Skeletal muscle tissue (tissue), 4 donors: Measurements from ENCODE around the gene TRIM23. TPM values are rescaled to one million over a fixed set of nuclear protein-coding genes. Genes with fewer than 3 reads are reported as not detected.

Experiments used
- H3K27ac ChIP-seq: one replicate; pipeline ENCODE4 v1.7.0; 2013; ENCODE audit warnings: mild to moderate bottlenecking, low read depth, low read length, inconsistent platforms
- H3K27me3 ChIP-seq, 3 donors: one replicate each; pipeline ENCODE4 v1.7.0; 2013; ENCODE audit warnings: low read length in 3 of 3; ENCODE audit not compliant: control insufficient read depth in 3 of 3, insufficient read depth in 3 of 3
- H3K36me3 ChIP-seq, 3 donors: one replicate each; pipeline ENCODE4 v1.7.0; 2013; ENCODE audit warnings: low read length in 3 of 3; ENCODE audit not compliant: control insufficient read depth in 3 of 3, insufficient read depth in 3 of 3
- H3K4me1 ChIP-seq, 3 donors: one replicate each; pipeline ENCODE4 v1.7.0; 2013; ENCODE audit warnings: low read length in 3 of 3, mild to moderate bottlenecking in 3 of 3; ENCODE audit not compliant: control insufficient read depth in 3 of 3, insufficient read depth in 3 of 3
- H3K4me3 ChIP-seq, 3 donors: one replicate each; pipeline ENCODE4 v1.7.0; 2013; ENCODE audit warnings: low read length in 3 of 3
- H3K9ac ChIP-seq, 3 donors: one replicate each; pipeline ENCODE4 v1.7.0; 2013; ENCODE audit warnings: low read length in 3 of 3, mild to moderate bottlenecking in 3 of 3, moderate library complexity in 2 of 3, low read depth in 1 of 3
- H3K9me3 ChIP-seq, 3 donors: one replicate each; pipeline ENCODE4 v1.7.0; 2013; ENCODE audit warnings: low read length in 3 of 3; ENCODE audit not compliant: control insufficient read depth in 3 of 3
- total RNA-seq: library from RNA; depleted of rRNA; stranded (reverse); fragments of >200 nt; gene quantifications from one replicate; pipeline ENCODE4 v1.2.3, GENCODE V29; 2014
- donor health status: Osteomylitis.

The TRIM23 gene
- total RNA-seq, 1 donor from 2014 or later: 25.6 TPM

DNA sequence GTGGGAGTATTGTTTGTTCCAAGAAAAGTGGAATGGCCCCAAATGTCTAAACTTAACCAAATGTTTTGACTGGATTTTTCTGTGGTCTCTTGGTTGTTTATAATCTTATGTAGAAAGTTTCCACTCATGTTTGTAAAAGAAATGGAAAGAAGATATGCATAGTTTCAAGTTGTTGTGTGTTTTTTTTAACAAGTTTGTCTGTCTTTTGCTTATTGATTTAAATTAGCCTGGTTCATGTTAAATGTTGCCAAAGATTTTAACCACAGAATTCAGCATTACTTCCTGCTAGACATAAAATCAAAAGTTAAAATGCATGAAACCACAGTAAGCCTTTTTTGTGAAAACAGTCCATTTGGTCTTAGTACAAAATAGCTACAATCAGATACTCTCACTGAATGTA, 47.0 kb downstream of the TRIM23 start:
- Histone ChIP-seq H3K27ac (no peak overlapping the region), H3K9me3 (no peaks in the 10 kb centered on the region), H3K4me1 (no peaks in the 10 kb centered on the region), H3K36me3 (peaks cover 6 to 23% (median 18%) of the 10 kb centered on the region in 3 donors), H3K4me3 (no peak overlapping the region), H3K9ac (no peak overlapping the region), H3K27me3 (no peaks in the 10 kb centered on the region)

DNA sequence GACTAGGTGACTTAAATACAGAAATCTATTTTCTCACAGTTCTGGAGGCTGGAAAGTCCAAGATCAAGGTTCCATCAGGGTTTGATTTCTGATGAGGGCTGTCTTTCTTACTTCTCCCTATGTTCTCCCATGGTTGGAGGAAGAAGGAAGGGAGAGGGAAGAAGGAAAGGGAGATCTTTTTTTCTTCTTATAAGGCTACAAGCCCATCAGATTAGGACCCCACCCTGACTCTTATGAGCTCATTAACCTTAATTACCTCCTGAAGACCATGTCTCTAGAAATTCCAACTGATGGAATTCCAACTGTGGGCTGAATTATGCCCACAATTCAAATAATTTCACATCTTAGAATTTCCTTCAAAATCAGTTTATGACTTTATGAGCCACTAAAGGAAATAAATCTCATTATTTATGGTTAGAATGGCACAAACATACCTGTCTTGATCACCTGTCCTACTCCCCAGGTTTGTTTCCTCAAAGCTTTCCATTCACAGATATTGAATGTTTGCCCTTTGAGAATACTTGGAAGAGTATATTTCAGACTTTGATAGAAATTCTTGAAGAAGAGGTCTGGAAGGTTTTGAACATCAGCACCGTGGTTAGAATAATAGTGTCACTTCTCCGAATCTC, 53.4 kb downstream of the TRIM23 start:
- H3K36me3 ChIP-seq: peaks cover 3 to 21% (median 20%) of the 10 kb centered on the region in 3 donors

GRCh38 chr5:65566505-65566904, 57.6 kb downstream of the TRIM23 start:
- peaks cover 10 to 25% (median 16%) of the 10 kb centered on the region in 3 donors for H3K4me1 ChIP-seq
- no peak overlapping the region for H3K9ac ChIP-seq
- no peaks in the 10 kb centered on the region for H3K9me3 ChIP-seq
- no peak overlapping the region for H3K4me3 ChIP-seq
- H3K27ac ChIP-seq: no peak overlapping the region
- H3K27me3 ChIP-seq: no peaks in the 10 kb centered on the region
- H3K36me3 ChIP-seq: peaks cover 0 to 10% (median 8%) of the 10 kb centered on the region in 3 donors

More for the DNA sequence above, 53.4 kb downstream of the TRIM23 start:
- no peaks in the 10 kb centered on the region for H3K27me3 ChIP-seq
- H3K4me3 ChIP-seq: no peak overlapping the region
- H3K9me3 ChIP-seq: no peaks in the 10 kb centered on the region
- no peak overlapping the region for H3K27ac ChIP-seq
- no peaks in the 10 kb centered on the region for H3K4me1 ChIP-seq
- H3K9ac ChIP-seq: no peak overlapping the region

GRCh38 chr5:65563777-65564176, 60.4 kb downstream of the TRIM23 start:
- Histone ChIP-seq H3K36me3 (no peaks in the 10 kb centered on the region), H3K9ac (peak overlapping the region; percentile 90 to 97 (median 93)), H3K4me3 (peak overlapping the region; percentile 99 to 100 (median 100)), H3K9me3 (no peaks in the 10 kb centered on the region), H3K27ac (peak overlapping the region; percentile 86), H3K27me3 (no peaks in the 10 kb centered on the region), H3K4me1 (peaks cover 10 to 25% (median 16%) of the 10 kb centered on the region in 3 donors)

DNA sequence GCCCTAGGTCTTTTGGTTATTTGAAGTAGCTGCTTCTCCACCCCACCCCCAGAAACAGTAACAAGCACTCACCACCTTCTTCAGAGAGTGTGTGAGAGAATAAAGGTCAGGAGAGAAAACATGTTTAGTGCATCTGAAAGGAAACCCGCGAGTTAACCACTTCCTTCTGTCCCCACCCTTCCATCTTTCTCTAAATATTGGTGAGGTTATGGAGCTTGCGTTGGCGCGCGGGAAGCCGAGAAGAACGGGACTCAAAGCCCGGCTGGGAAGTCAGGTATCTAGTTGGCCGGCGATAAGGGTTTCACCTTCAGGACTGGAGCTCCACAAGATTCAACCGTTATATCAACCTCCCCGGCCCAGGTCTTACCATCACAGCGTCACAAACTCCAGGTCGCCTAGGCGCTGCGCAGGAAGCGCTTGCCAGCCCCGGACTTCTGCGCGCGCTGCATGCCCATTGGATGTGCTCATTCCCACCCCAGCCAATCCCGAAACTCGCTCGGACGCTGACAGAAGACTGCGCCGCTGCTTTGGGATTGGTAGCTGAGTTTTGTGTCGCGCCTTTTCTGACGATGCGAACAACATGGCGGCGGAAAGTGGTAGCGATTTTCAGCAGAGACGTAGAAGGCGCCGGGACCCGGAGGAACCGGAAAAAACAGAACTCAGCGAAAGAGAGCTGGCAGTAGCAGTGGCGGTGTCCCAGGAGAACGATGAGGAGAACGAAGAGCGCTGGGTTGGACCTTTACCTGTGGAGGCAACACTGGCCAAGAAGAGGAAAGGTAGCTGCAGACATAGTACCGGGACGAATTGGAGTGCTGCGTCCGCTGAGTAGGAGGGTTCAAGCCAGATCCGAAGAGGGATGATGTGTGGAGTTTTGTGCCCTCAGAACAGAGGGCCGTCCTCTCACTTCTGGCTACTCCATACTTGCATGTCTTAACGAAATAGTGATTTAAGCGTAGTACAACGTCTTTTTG, 61.1 kb downstream of the TRIM23 start, which contains the start of the genes CENPK and PPWD1:
Gene CENPK, minus strand, starts transcription at position 438 of the 971 bp plus-strand sequence. CDS start 8,261 bp downstream, outside the sequence.
Gene PPWD1, plus strand, starts transcription at position 566 of the 971 bp plus-strand sequence. Its CDS starts 15 bp downstream, at position 581.
- Histone ChIP-seq H3K4me3 (peak within 1 kb of the TSS; percentile 99 to 100 (median 100)), H3K9me3 (no peaks in the 10 kb centered on the region), H3K27ac (peak within 1 kb of the TSS; percentile 86), H3K4me1 (peaks cover 10 to 25% (median 16%) of the 10 kb centered on the region in 3 donors), H3K9ac (peak within 1 kb of the TSS; percentile 90 to 97 (median 93)), H3K27me3 (no peaks in the 10 kb centered on the region), H3K36me3 (no peaks in the 10 kb centered on the region)

DNA sequence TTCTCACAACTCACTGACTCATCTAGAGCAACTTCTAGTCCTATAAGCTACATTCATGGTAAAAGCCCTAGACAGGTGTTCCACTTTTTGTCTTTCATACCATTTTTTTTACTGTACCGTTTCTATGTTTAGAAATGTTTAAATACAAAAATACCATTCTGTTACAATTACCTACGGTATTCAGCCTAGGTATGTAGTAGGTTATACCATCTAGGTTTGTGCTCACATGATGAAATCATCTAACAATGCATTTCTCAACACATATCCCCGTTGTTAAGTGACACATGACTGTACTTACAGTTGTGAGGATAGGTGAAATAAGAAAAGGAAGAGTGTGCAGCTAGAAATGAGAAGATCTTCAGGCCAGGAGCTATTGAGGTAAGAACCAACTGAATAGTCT, 67.4 kb downstream of the TRIM23 start:
- Histone ChIP-seq H3K27ac (no peak overlapping the region), H3K27me3 (no peaks in the 10 kb centered on the region), H3K36me3 (no peaks in the 10 kb centered on the region), H3K4me1 (no peaks in the 10 kb centered on the region), H3K9ac (no peak overlapping the region), H3K9me3 (no peaks in the 10 kb centered on the region), H3K4me3 (no peak overlapping the region)

GRCh38 chr5:65556181-65556580, 68.0 kb downstream of the TRIM23 start:
- Histone ChIP-seq H3K27ac (no peak overlapping the region), H3K27me3 (no peaks in the 10 kb centered on the region), H3K9me3 (no peaks in the 10 kb centered on the region), H3K4me1 (no peaks in the 10 kb centered on the region), H3K9ac (no peak overlapping the region), H3K36me3 (no peaks in the 10 kb centered on the region), H3K4me3 (no peak overlapping the region)

DNA sequence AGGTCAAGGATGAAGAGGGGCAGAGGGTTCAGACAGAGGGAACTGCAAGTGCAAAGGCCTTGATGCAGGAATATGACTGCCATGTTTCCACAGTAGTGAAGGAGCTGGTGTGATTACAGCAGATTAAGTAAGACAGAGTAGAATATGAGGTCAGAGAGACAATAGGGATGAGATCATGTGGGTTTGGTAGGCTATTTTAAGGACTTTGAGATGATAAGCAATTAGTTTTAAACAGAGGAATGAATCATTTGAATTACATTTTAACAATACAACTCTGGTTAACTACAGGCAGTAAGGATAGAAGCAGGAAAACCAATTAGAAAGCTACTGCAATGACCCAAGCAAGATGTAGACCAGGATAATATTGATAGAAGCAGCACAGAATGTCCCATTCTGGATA, 68.8 kb downstream of the TRIM23 start:
- H3K36me3 ChIP-seq: no peaks in the 10 kb centered on the region
- H3K4me3 ChIP-seq: no peak overlapping the region
- no peaks in the 10 kb centered on the region for H3K27me3 ChIP-seq
- no peak overlapping the region for H3K9ac ChIP-seq
- H3K4me1 ChIP-seq: no peaks in the 10 kb centered on the region
- no peak overlapping the region for H3K27ac ChIP-seq
- no peaks in the 10 kb centered on the region for H3K9me3 ChIP-seq

DNA sequence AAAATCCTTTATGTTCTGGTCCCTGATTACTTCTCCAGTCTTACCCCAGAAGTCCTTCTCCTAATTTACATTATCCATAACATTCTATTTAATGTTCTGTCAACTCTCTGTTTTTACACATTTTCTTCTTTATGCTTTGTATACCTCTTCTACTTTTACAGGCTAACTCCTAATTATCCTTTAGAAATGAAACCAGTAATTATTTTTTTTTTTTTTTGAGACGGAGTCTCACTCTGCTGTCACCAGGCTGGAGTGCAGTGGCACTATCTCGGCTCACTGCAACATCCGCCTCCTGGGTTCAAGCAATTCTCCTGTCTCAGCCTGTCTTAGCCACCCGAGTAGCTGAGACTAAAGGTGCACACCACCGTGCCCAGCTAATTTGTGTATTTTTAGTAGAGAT, 70.2 kb downstream of the TRIM23 start:
- H3K36me3 ChIP-seq: no peaks in the 10 kb centered on the region

GRCh38 chr5:65548281-65548680, 75.9 kb downstream of the TRIM23 start:
- no peak overlapping the region for H3K27ac ChIP-seq
- no peaks in the 10 kb centered on the region for H3K36me3 ChIP-seq
- no peak overlapping the region for H3K9ac ChIP-seq
- H3K4me3 ChIP-seq: no peak overlapping the region
- no peaks in the 10 kb centered on the region for H3K9me3 ChIP-seq
- H3K4me1 ChIP-seq: no peaks in the 10 kb centered on the region
- no peaks in the 10 kb centered on the region for H3K27me3 ChIP-seq

More for the DNA sequence above, 70.2 kb downstream of the TRIM23 start:
- no peaks in the 10 kb centered on the region for H3K9me3 ChIP-seq
- H3K9ac ChIP-seq: no peak overlapping the region
- no peak overlapping the region for H3K27ac ChIP-seq
- H3K27me3 ChIP-seq: no peaks in the 10 kb centered on the region
- H3K4me3 ChIP-seq: no peak overlapping the region
- no peaks in the 10 kb centered on the region for H3K4me1 ChIP-seq
